Fibroblast of skin of scalp (primary cell): ENCODE measurements around the gene LRIG1.

Experiments used
- DNase-seq: peaks from one replicate; pipeline ENCODE4 v3.0.0-alpha.2; 2013

The LRIG1 gene

DNA sequence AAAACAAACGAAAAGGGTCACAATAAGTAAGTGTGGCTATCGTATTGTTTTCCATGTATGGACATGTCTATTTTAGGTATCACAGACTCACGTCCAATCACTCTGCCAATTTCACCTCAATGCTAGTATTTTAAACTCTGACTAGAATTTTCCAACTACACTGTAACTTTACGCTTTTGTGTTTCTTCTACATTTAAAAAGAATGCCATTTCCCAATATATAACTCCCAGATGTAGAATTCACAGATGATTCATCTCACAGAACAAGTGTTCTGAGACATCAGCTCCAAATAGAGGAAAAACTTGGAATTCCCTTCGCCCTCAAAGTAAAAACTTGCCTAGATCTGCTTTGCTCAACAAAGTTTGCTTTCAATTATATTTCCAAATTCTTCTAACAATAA, 14.2 kb downstream of the LRIG1 start:
- DNase-seq = peak; percentile 86

DNA sequence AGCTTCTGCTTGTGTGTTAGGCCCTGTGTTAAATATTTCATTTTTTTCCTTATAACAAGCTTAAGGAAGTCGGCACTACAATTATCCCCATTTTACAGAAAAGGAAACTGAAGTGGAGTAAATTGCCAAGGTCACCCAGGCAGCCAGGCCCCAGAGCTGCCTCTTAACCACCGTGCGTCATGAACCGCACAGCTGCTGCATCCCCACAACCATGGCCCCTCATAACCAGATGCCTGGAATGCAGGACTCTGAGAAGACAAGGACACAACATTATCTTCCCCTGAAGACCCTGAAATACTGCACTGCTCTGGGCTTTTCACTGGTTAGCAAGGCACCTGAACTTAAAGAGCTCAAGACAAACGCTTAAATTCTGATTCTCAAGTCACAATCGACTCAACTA, 14.6 kb downstream of the LRIG1 start:
- peak; percentile 67 for DNase-seq

- peak; percentile 55 for DNase-seq
These were observed 15.4 kb downstream of the LRIG1 start for GRCh38 chr3:66485291-66485968.

DNA sequence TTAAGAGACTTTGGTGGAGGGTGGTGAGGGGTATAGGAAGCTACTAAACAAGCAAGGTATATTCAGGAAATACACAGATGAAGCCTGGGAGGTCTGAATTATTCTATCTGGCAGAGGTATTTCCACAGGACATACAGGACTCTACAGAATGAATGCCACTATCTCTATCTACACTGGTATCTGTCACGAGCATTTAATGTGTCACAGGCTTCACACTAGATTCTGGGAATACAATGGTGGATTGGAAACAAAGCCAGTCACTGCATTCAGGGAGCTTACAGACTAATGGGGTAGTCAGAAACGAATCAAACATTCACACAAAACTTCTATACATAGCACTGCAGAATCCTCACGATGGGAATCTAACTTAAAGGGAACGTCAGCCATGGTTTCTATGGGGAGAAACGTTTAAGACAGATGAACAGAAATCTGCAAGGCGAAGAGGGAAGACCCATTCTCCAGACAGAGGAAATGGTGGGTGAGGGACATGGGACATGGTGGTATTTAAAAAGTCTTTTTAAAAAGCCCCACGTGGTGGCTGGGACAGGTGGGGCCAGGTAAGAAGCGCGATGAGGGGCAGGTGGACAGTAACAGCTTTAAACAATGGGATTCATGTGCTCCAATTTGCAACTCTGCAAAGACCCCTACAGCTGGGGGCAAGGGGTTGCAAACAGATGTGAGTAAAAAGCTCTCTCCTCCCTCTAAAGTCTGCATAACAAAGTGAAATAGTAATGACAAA, 16.5 kb downstream of the LRIG1 start:
- no peak for DNase-seq

GRCh38 chr3:66483409-66483906, 17.4 kb downstream of the LRIG1 start:
- peak; percentile 80 for DNase-seq

DNA sequence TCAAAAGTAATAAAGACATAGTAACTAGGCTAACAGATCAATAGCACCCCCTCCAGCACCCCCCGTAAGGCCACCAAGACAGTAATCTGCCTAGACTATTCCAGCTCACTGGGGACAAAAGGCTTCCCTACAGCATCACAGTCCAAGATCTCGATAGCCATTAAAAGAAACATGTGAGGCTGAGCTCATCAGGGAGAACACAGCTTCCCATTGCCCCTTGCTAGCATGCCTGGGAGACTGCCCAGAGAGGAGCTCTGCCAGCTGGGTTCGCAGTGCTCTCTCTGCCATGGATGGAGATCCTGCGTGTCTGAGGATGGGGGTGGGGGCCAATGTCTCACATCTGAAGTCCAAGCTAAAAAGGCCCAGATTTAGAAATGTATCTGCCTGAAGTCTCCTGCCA, 17.8 kb downstream of the LRIG1 start:
- peak; percentile 69 for DNase-seq

GRCh38 chr3:66482018-66482404, 18.8 kb downstream of the LRIG1 start:
- DNase-seq = no peak

DNA sequence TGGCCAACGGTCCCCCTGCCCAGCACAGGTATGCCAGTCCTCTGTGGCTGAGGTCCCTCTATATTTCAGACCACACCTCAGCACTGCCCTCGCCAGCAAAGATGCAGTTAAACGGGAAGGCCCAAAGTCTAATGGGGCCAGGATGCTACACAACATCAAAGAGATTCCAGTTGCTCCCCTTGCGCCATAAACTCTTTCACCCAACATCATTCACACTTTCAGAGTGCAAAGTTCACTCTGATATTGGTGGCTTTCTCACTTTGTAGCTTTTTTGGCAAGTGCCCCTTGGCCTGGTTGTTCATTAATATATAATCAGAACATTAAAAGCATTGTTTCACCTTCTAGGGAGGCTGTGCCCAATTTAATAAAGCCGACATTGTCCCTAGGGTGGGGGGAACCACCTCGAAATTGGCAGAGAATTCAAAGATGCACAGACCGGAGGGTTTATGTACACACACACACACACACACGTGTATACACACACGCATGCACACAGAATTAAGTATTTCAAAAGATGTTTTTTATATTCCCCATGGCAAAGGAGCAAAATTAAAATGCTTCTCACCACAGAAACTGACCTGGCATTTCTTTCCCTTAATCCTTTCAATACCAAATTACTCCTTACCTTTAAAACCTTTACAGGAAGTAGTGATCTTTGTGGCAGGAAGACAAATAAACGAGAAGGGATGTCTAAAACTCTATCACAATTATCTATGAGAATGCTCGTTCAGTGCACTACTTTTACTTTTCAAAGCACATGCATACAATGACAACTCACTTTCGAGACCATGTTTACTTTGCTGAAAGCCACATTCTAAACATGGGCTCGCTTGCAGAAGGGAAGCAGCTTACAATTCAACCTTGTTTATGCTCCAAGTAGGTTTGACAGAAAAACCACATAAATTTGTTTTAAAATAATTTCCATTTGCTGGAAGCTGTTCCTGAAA, 19.5 kb downstream of the LRIG1 start:
- no peak for DNase-seq

GRCh38 chr3:66480666-66481065, 20.2 kb downstream of the LRIG1 start:
- peak; percentile 61 for DNase-seq

DNA sequence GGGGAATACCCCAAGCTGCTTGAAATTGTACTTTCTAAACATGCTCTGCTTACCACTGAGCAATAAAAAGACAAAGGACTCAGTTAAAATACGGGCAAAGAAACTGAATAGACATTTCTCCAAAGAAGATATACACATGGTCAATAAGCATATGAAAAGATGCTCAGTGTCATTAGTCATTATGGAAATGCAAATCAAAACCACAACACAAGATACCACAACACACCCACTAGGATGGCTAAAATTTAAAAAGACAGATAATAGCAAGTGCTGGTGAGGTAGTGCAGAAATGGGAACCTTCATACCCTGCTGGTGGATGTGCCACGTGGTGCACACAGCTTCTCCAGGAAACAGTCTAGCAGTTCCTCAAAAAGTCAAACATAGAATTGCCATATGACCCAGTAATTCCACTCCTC, 21.3 kb downstream of the LRIG1 start:
- no peak for DNase-seq

GRCh38 chr3:66478960-66479359, 21.9 kb downstream of the LRIG1 start:
- no peak for DNase-seq

DNA sequence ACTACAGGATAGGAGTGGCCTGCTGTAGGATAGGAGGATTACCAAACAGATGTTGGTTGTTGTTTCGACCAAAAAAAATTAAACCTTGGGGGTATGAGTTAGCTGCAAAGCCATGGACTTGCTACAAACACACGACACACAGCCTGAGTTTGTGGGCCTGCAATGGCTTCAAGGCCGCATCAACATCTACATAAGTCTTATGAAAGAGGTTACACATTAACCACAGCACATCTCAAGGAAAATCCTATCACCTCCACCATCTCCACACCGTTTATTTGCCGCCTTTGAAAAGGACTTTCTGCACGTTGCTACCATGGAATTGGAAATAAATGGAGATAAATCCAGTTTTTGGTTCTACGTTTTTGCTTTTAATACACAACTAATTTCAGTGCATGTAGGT, 23.0 kb downstream of the LRIG1 start:
- DNase-seq = no peak

- DNase-seq = peak; percentile 60
These were observed 23.9 kb downstream of the LRIG1 start for GRCh38 chr3:66476852-66477381.

DNA sequence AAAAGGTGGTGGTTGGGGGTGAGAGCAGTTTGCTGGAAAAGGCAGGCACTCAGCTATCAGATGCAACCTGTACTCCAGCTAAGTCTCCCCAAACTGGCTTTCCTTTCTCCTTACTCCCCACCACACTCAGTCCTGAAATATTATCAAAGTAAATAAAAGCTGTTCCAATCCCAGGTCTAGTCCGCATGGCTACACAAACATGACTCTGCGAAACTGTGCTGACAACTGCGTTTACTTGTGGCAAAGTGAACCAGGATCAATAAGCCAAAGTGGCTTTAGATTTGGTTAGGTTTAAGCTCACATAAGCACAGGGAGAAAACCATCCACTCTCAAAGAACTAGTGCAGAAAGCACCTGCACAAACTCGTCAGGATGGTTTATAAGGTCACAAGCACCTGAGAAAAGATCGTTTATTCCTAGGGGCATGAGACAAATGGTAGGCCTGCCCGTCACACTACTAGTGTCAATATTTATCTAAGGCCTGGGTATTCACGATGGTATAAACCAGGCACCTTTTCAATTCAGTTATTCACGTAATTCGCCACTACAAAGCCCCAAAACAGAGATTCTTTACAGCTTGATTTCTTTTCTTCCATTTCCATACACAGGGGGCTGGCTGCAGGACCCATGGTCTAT, 25.3 kb downstream of the LRIG1 start:
- no peak for DNase-seq

DNA sequence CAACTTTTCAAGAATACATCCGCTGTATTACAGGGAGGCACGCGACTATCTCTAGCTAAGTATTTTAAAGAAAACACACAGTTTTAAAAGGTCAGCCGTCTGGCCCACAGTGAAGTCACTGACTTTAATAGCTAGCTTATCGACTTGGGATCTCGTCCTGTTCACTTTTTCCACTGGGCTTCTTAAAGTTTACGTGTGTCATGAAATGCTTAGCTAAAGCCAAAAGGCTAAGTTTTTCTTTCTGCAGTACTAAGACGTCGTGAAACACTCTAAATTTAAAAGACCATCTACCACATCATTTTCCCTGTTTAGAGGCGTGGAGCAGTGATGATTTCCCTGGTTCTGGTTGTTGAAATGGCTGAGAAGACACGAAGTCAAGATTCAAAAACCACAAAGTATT, 27.1 kb downstream of the LRIG1 start:
- DNase-seq = peak; percentile 71

DNA sequence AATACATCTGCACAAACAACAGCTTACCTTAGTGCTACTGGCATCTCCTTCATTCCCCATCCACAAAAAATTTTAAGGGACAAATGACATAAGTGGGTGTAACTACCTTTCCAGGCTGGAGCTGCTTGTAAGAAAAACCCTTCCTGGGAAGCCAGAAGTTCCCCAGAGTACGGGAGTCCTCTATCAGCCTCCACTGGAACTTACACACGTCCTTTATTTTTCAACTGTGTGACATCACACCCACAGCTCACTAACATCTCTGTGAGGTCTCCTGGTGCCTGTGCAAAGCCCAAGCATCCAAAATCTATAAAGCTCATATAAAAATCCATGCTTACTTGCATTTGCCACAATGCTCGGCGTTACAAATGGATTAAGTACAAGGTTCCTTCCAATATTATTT, 27.6 kb downstream of the LRIG1 start:
- DNase-seq = no peak

- peak; percentile 55 for DNase-seq
These were observed 28.3 kb downstream of the LRIG1 start for GRCh38 chr3:66472313-66473134.

DNA sequence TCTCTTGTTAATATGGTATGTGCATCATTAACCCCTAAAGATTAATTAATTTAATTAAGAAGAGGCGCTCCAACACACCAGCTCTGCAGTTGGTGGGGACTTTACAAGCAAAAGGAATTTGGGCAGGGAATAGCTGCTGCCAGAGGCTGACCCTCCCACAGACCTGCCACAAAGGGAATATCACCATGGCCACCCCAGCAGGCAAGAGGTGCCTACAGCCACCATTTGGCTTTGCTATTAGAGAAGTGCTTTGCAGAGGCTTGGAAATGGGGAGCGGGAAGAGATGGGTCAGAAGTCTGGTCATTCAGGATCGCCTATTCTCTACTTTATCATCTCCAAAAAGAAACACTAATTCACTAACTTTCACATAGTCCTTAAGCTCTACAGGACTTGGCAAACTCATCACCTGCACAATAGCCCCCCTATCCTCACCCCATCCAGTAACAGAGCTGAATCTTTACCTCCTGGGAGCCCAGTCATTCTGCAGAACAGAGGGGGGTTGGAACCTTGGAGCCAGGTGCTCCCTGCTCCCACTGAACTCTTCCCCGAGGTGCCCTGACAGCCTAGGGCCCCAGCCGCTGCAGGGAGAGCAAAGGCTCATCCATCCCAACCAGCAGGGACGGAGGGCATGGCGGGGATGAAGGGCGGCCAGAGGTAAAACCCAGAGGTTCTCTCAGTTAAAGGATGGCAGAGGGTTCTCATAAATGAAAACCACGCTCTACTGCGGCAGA, 29.7 kb downstream of the LRIG1 start:
- no peak for DNase-seq

GRCh38 chr3:66470285-66470684, 30.5 kb downstream of the LRIG1 start:
- DNase-seq = no peak

- DNase-seq = peak; percentile 52
These were observed 31.6 kb downstream of the LRIG1 start for GRCh38 chr3:66469220-66469640.
